ENCODE results near the gene DAB2IP. TPM values are rescaled to one million over a fixed set of nuclear protein-coding genes. Genes with fewer than 3 reads are reported as not detected.
"Not testable (repeated sequence)": the region's sequence is repeated elsewhere in the genome, so short reads cannot be mapped to it uniquely, and the experiment has no call there.

The DAB2IP gene
- total RNA-seq, 1 donor from 2014 or later = 27.3 TPM

DNA sequence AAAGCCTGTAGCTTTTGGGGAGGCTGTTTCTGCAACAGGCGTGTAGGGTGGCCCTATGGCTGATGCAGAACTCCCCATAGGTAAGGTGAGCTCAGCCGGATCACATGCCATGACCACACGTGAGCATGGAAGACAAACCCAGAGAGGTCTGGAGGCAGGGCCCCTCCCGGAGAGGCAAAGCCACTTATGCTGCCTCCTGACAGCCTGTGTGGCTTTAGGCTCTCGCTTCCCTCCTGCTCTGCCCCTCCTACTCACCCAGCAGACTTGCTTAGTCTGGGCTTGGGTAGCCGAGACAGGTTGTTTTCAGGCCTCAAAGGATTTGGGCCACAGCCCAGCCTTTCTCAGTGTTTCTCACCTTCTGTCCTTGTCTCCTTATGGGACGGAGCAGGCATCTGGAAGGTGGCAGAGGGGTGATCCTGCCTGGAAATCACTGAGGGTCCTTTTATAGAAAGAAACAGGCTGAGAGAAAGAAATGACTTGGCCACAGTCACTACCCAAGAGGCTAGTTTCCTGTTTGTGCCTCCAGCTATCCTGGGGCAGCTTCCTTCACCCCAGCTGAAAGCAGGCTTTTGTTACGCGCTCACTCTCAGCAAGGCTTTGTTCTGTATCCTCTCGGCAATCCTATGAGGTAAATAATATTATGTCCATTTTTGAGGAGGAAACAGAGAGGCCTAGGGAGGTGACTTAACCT lies 89.9 kb downstream of the DAB2IP start:
- ATAC-seq = no peak
- no peak for DNase-seq (ENCODE audit: low spot score)

DNA sequence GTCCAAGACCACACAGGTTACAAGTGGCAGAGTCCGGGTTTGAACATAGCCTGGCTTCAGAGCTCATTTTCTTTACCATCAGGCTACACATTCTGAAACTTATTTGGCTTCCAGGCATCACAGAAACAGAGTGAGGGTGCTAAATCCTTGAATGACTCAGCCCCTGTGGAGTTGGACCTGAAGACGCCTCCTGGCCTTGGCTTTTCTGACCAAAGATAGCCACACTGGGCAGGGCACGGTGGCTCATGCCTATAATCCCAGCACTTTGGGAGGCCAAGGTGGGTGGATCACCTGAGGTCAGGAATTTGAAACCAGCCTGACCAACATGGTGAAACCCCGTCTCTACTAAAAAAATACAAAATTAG lies 90.5 kb downstream of the DAB2IP start:
- ATAC-seq = not testable (repeated sequence)

DNA sequence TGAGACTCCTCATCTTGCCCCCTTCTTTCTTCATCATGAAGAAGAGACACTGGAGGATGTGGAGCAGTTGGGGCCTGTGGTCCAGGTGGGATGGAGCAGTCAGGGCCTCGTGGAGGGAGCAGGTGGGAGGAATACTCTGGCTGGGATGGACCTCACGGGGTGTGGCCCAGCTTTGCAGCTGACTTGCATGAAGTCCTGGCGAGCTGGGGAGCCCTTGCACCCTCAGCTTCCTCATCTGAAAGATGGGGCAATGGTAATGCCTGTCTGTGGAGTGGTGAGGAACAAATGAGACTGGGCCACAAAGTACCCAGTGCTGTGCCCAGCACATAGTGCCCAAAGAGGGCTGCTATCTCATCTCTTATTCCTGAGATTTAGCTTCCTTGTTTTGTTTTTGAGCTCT lies 91.5 kb downstream of the DAB2IP start:
- DNase-seq (ENCODE audit: low spot score) = no peak
- ATAC-seq = no peak

More for the DNA sequence above, 90.5 kb downstream of the DAB2IP start:
- not testable (repeated sequence) for DNase-seq (ENCODE audit: low spot score)

DNA sequence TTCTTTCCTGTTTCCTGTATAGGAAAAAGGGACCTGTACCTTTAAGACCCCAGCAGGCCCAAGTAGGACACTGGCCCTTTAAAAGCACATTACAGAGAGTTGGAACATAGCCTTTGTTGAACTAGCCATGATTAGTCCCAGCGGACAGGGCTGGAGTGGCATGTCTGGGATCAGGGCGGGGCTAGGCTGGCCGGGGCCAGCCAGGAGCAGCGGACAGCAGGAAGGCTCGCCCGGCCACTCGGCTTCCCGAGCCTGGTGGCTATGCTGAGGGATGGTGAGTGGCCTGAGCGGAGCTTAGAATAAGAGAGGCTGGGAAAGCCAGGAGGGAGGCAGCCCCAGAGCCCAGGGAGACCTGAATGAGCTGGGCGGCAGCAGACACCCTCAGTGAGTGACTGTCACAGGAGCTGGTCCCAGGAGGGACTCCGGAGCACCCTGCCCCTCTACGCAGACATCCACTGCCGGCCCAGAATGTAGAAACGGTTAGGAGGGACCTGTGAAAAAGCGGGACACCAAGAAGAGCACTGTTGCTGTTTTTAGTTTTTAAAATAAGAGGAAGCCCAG lies 92.1 kb downstream of the DAB2IP start:
- ATAC-seq = peak; percentile 89

DNA sequence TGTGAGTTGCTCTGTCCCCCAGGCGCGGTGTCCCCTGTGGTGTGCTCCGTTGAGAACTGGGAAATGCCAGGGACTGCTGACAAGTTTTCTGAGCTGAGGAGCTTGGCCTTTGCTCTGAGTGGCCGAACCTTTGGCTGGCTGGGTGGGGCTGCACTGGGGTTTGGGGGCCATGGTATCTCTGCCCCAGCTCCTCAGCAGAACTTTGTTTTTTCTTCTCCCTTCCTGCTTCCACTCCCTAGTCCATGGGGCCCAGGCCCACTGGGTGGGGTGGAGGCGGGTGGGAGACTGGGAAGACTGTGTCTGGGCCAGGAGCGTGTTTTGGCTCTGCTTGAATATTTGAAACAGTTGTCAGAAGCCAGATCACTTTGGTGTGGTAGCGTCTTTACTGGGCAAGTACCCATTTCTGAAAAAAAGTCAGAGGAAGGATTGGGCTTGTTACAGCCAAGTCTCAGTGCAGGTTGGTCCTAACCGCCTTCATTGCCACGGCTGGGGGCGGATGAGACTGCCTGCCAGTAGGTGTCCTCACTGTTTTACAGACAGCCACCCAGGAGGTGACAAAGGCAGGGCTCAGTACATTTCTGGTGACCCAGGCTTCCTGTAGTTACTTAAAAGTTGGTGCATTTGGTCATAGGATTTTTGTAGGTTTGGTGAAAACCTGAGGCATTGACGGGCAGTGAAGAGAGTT lies 92.7 kb downstream of the DAB2IP start:
- DNase-seq (ENCODE audit: low spot score) (peak; percentile 78), ATAC-seq (peak; percentile 81)

More for the DNA sequence above, 92.1 kb downstream of the DAB2IP start:
- peak; percentile 90 for DNase-seq (ENCODE audit: low spot score)

DNA sequence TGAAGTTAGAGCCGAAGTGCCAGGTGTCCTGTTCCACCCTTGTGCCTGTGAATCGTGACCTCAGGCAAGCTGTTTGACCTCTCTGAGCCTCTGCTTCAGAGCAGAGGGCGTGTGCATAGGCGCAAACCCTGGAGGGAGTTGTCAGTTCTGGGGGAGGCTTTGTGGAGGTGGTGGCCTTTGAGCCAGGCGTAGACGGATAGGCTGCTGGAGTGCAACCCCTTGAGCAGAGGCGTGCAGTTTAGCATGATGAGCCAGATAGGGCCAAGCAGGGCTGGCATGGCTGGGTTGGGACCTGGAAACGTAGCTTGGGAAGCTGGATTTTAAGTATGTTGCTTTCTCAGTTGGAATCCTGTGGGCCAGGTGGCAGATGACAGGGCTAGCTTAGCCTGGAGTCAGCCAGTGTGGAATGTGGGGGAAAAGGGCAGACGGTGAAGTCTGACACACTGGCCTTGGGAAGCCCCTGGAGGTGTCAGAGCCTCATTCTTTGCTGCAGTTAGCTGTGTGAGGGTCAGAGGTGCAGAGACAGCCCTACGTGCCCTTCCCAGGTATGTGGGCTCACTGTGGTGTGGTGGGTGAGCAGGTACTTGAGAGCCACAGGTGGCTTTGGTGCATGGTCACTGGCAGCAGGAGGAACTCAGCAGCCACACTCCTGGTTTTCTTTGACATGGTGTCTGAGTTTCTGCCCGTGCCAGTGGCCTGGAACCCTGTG lies 93.4 kb downstream of the DAB2IP start:
- ATAC-seq (peak; percentile 22), DNase-seq (ENCODE audit: low spot score) (no peak)

DNA sequence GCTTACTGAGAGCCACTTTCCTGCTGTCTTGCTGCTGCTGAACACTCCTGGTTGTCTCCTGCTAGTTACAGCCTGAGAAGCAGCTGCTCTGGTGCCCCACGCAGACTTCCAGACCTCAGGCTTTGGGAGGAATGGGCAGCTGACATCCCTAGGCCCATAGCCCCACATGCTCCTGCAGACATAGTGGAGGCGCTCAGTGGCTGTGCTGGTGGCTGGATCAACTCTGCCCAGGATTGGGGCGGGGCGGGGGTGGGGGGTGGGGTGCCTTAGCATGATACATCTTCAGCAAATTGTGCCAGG lies 93.9 kb downstream of the DAB2IP start:
- DNase-seq (ENCODE audit: low spot score) (no peak), ATAC-seq (no peak)

DNA sequence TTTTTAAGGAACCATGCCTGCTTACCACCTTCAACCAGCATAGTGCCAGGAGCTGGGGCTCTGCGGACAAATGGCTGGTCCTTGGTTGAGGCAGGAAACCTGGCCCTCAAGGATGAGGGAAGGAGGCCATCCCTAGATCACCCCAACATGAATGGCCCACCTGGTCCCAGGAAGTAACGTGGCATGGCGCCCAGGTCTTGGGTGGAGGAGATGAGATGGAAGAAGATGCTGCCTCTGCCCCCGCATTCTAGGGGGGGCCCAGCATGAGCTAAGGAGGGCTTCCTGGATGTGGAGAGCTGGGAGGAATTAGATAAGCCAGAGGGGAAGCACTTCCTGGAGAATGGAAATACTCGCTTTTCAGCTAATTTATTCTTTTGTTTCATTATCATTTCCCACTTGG lies 95.0 kb downstream of the DAB2IP start:
- ATAC-seq = no peak
- DNase-seq (ENCODE audit: low spot score) = no peak

DNA sequence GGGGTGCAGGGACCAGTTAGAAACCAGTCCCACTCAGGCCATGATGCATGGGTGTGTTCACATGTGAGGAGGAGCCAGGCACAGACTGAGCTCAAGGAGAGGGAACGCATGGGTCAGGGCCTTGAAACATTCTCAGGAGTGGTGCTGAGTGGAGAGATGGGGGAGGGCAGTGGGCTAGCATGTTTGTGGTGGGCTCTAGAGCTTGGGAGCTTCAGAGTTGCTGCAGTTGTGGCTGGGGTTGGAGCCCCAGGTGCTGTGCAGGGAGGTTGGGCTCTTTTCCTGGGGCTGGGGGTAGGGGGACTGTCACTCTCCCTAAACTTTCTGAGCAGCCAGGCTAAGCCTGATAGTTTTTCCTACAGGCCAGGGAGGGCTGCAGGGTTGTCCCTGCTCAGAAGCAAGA lies 95.4 kb downstream of the DAB2IP start:
- ATAC-seq = no peak
- DNase-seq (ENCODE audit: low spot score) = no peak

DNA sequence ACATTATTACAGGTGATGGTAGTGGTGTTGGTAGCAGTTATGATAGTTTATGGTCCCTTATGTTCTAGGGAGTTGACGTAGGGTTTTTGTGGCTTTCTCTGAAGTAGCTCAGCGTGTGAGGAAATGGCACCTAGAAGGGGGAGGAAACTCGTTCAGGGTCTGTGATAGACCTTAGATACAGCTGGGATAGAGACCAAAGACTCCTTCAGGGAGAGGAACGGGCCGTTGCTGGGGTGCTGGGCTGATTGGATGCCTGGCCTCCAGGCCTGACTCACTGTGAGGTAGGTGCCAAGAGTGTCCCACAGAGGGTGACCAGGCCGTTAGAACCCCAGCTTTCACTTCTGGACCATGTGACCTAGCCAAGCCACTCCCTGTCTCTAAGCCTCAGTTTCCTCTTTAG lies 96.6 kb downstream of the DAB2IP start:
- no peak for DNase-seq (ENCODE audit: low spot score)
- ATAC-seq = no peak

DNA sequence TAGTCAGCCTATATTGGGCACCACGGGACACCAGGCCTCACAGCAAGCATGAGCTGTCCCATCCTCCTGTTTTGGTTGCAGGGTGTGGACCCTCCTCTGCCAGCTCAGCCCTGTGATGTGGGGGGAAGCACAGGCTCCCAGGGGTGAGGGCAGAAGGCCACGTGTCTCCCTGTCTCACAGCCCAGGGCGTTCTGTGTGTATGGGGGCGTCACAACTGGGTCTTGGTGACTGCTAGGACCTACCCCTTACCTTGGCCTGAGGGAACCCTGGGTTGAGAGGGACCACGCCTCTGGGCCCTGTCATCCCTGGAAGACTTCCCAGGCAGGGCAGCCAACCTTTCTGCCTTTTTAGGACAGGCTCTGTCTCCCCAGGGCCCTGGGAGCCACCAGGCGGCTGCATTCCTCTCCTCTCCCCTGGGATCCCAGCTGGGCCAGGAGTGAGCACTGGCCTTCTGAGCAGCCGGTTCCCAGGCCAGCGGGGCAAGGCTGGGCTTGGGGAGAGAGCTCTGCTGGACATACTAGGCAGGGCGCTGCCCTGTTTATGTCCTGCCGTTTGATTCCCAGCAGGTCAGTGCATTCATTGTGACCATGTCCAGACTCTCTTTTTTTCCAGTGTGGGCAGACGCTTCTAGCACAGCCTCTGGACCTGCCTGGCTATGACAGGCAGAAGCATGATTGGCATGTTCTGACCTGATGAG lies 97.4 kb downstream of the DAB2IP start:
- ATAC-seq = no peak
- no peak for DNase-seq (ENCODE audit: low spot score)

DNA sequence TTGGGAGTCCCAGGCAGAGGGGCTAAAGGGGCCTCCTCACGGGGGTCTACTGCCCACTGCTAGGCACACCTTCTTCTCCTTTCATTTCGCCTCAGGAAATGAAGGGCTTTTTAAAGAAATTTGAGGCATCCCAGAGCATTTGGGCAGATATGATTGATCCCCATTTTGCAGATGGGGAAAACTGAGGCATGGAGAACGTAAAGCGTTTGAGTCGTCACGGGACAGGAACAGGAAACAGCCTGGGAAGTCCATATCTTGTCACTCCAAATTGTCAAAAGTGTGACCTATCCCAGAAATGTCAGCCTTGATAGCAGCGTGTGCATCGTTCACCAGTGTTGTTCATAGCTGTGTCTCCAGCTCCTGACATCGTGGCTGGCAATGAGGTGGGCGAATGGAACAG lies 98.2 kb downstream of the DAB2IP start:
- ATAC-seq (no peak), DNase-seq (ENCODE audit: low spot score) (no peak)

DNA sequence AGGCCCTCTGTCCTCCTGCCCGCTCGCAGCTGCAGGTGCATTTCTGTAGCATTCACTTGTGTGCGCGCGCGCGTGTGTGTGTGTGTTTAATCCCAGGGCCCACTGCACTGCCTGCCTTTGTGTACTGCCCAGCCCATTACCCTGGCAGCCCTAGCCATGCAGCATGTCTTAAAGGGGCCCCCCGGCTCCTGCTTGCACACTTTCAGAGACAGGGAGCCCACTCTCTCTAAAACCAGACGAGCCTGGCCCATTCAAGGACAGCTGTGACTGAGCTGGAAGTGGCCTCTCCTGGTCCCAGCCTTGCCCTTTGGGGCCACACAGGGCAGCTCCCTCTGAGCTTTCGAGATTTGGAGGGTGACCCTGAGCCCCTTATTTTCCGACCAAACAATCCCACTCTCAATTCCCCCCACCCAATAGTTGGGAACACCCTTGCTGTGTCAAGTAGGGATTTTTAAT lies 98.9 kb downstream of the DAB2IP start:
- DNase-seq (ENCODE audit: low spot score) = no peak
- no peak for ATAC-seq

DNA sequence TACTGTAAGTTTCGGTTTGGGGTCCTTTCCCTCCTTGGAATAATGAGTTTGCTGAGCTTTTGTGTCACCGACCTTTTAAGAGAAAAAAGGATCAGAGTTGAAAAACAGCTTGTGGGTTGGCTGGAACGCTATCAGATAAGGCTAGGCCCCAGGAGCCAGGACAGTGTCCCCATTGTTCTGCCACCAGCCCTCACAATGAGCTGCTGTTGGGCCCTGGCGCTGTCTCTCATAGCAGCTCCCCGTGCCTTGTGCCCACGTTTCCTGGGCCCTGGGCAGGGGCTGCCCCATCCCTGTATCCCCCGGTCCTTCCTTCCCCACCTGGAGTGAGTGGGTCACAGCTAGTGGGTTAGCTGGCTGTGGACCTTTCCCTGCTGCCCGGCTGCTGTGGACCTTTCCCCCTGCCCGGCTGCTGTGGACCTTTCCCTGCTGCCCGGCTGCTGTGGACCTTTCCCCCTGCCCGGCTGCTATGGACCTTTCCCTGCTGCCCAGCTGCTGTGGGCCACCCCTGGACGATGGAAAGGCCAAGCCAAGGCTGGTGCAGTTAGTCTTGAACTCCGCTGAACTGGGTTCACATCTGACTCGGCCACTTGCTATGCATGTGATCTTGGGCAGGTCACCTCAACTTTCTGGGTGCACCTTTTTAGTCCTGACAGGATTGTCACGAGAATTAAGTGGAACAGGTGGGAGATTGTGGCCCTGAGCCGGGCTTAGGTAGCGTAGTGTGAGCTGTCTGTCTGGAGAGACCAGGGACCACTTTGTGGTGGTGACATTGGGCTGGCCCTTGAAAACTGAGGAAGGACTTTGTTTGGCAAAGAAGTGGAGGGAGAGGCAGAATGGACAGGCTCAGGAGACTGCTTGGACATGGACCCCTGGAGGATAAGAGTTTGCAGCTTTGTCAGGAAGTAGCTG lies 99.5 kb downstream of the DAB2IP start:
- DNase-seq (ENCODE audit: low spot score) = no peak
- peak; percentile 24 for ATAC-seq

DNA sequence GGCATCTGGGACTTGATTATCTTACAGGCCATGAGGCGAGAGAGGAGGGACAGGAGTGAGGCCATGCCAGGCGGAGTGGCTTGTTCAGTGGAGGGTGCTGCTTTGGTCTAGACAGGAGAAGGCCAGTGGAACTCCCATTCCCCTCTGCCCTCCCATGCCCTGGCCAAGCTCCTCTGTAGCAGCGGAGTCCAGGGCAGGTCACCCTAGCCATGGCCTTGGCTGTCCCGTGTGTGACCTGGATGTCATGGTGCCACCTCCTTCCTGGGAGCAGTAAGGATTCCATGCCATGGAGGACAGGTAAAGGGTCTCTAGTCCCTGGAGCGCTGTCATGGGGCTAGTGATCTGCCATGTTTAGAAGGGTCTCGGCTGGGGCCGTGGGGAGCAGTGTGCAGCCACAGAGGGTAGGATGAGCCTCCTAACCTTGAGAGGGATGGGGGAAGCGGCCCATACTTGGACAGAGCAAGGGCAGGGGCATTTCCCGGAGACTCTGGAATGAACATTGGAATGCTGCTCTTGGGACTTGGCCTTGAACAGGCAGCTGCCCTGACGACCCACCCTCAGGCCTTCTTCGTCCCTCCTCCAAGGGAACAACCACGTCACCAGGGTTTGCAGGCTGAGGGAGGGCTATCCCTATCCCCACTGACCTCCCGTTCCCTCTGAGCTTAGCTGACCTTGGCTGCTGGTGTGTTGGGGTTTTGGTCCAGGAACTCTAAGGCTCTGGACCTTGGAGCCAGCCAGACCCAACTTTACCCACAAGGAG lies 100.4 kb downstream of the DAB2IP start:
- DNase-seq (ENCODE audit: low spot score) (no peak), ATAC-seq (peak; percentile 9)

DNA sequence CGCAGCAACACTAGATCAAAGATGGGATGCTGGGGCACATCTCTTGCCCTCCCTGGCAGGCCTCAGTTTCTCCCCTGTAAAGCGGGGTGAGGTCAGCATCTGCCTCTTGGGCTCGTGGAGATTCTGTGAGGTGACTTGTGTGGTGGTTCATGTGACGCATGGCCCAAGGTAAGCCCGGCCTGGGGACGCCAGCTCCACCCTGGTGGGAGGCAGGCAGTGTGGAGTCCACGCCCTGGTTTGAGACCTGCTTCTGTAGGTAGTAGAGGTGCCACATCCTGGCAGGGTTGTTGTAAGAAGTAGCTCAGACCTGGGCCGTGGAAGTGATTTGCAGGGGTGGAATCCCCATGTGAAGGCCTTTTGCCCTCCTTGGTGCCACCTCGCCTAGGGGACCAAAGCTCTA lies 101.5 kb downstream of the DAB2IP start:
- DNase-seq (ENCODE audit: low spot score) (no peak), ATAC-seq (no peak)

DNA sequence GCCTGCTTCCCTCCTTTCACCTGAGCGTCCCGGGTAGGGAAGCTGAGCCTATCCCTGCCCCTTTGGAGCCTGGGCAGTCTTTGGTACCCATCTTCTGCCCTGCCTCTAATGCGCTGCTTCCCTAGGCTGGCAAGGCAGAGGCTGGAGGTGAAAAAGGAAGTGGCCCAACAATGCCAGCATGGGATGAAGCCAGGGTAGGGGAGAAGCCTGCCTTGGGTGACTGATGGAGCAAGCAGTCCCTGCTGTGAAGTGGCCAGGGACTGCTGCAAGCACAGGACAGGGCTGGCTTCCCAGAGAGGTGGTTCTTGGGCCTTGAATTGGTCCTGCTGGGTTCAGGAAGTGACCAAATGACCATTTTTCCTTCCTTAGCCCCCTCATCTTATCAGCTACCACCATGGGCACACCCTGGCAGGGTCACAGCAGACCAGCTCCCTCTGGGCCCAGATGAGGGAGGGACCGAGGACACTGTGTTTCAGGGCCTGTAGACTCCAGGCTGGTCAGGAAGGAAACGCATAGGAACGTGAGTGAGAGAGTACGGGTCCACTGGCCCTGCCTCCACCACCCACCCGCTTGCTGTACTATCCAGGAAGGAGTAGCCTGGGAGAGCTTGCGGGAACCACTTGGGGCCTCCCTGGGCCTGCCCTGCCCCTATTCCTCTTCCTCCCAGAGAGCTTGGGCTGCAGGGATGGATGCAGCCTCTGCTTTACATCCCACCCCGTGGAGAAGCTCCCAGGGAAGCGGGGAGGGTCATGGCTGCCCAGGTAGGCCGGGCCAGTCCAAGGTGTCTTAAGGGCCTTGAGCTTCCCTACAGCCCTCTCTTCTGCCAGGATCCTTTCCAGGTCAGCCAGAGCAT lies 102.6 kb downstream of the DAB2IP start:
- DNase-seq (ENCODE audit: low spot score) (no peak), ATAC-seq (peak; percentile 11)

DNA sequence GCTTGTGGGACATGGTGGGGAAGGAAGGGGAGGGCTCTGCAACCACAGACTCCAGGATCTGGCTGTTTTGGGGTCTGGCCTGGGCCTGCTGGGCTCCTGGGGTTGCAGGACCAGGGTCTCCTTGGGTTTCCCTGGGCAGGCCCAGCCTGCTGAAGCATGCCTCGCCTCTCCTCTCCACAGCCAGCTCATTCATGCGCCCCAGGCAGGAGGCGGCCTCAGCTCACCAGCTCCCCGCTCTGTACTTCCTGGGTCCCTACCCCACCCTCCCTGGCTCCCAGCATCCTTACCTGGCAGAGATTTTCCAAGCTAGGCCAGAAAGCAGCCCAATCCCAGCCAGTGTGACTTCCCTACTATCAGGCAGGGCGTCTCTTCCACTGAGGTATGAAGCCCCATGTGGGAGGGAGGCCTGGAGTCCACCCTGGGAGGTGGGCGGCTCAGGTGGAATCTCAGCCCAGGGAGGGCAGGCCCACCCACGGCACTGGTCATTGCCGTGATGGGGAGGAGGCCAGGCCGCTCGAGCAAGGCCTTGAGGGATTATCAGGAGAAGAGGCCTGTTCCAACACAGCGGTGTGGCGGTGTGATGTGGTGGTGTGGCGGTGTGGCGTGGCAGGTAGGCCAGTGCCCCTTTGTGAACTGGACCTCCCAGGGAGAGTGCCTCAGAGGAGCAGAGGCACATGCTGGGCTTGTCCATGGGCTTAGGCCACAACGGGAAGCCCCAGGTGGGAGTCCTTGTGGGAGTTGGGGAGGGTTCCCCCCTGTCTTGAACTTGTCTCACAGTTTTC lies 103.4 kb downstream of the DAB2IP start:
- DNase-seq (ENCODE audit: low spot score) (no peak), ATAC-seq (no peak)
